ENCODE results near the gene NCOA1. TPM values are rescaled to one million over a fixed set of nuclear protein-coding genes. Genes with fewer than 3 reads are reported as not detected.

The NCOA1 gene
- total RNA-seq, 1 donor from 2014 or later, result 75.1 TPM

DNA sequence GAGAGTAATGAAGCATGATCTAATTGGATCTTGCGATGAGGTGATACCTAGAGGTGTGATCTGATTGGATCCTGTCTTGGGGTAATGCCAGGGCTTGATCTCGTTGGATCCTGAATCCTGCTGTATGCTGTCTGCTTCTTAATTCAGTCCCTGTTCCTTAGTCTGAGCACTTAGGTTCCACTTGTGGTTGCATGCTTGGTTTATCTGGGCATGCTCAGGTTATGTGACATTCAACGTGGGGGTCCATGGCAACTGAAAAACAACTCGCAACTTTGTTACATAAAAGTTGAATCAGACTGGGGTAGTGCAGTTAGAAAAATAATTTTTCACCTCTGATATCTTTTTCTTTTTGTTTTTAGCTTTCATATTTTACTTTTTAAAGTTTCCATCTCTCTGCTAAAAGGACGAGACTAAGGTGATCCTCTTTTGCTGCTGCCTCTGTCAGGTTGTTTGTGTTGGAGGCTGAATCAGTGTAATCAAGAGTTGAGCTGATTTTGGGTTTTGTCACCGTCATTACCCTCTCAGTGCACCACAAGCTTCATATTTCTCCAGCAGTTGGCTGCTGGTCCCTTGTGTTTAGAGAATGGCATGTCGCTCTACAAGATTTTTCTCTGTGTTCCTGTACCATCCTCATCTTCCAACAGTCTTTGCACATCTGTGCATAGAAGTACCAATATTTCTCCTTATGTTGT is 67.9 kb downstream of the NCOA1 start:
- DNase-seq, result no peak
- H3K27me3 Mint-ChIP-seq (ENCODE audit: unreplicated experiment), result no peaks in the 10 kb centered on the region
- H3K9me3 Mint-ChIP-seq (ENCODE audit: unreplicated experiment), result no peaks in the 10 kb centered on the region
- H3K4me1 Mint-ChIP-seq (ENCODE audit: low read depth, unreplicated experiment), result peaks cover 11% of the 10 kb centered on the region
- TF ChIP-seq, protein P1, sequence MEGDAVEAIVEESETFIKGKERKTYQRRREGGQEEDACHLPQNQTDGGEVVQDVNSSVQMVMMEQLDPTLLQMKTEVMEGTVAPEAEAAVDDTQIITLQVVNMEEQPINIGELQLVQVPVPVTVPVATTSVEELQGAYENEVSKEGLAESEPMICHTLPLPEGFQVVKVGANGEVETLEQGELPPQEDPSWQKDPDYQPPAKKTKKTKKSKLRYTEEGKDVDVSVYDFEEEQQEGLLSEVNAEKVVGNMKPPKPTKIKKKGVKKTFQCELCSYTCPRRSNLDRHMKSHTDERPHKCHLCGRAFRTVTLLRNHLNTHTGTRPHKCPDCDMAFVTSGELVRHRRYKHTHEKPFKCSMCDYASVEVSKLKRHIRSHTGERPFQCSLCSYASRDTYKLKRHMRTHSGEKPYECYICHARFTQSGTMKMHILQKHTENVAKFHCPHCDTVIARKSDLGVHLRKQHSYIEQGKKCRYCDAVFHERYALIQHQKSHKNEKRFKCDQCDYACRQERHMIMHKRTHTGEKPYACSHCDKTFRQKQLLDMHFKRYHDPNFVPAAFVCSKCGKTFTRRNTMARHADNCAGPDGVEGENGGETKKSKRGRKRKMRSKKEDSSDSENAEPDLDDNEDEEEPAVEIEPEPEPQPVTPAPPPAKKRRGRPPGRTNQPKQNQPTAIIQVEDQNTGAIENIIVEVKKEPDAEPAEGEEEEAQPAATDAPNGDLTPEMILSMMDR (IDR thresholded peaks at IDR 0.05; ENCODE audit: partially characterized antibody, unreplicated experiment), result no peak
- H3K27ac Mint-ChIP-seq (ENCODE audit: unreplicated experiment), result peak overlapping the region; percentile 10
- H3K36me3 Mint-ChIP-seq (ENCODE audit: unreplicated experiment), result peaks cover 4% of the 10 kb centered on the region
- H3K4me3 Mint-ChIP-seq (ENCODE audit: unreplicated experiment), result no peak overlapping the region

GRCh38 chr2:24559473-24560113 is 68.5 kb downstream of the NCOA1 start:
- Mint-ChIP-seq H3K9me3 (ENCODE audit: unreplicated experiment) (no peaks in the 10 kb centered on the region), H3K4me1 (ENCODE audit: low read depth, unreplicated experiment) (peaks cover 11% of the 10 kb centered on the region), H3K4me3 (ENCODE audit: unreplicated experiment) (peak overlapping the region; percentile 35), H3K27me3 (ENCODE audit: unreplicated experiment) (no peaks in the 10 kb centered on the region), H3K27ac (ENCODE audit: unreplicated experiment) (peak overlapping the region; percentile 40), H3K36me3 (ENCODE audit: unreplicated experiment) (peaks cover 4% of the 10 kb centered on the region)
- TF ChIP-seq, protein P1 (IDR thresholded peaks at IDR 0.05; ENCODE audit: partially characterized antibody, unreplicated experiment), result no peak
- no peak for DNase-seq

DNA sequence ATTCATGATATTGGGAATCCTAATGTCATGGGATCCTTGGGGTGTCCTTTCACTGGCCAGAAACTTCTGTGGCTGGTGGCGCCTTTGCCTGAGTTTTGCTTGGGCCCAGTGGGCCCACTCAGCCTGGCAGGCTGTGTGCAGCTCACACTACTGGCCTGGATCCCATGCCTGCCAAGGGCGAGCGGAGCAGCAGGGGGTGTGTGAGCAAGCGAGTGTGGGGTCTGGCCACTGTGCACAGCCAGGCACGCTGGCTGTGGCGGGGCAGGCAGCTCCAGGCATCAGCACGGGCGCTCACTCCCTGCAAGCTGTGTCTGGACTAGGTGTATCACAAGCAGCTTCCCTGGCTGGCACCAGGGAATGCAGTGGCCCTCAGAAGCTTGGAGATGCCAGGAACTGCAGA is 74.5 kb downstream of the NCOA1 start:
- no peak overlapping the region for H3K27ac Mint-ChIP-seq (ENCODE audit: unreplicated experiment)
- no peaks in the 10 kb centered on the region for H3K27me3 Mint-ChIP-seq (ENCODE audit: unreplicated experiment)
- H3K9me3 Mint-ChIP-seq (ENCODE audit: unreplicated experiment), result no peaks in the 10 kb centered on the region
- H3K36me3 Mint-ChIP-seq (ENCODE audit: unreplicated experiment), result peaks cover 9% of the 10 kb centered on the region
- TF ChIP-seq, protein P1 (IDR thresholded peaks at IDR 0.05; ENCODE audit: partially characterized antibody, unreplicated experiment), result no peak
- no peak for DNase-seq
- no peak overlapping the region for H3K4me3 Mint-ChIP-seq (ENCODE audit: unreplicated experiment)
- no peaks in the 10 kb centered on the region for H3K4me1 Mint-ChIP-seq (ENCODE audit: low read depth, unreplicated experiment)

DNA sequence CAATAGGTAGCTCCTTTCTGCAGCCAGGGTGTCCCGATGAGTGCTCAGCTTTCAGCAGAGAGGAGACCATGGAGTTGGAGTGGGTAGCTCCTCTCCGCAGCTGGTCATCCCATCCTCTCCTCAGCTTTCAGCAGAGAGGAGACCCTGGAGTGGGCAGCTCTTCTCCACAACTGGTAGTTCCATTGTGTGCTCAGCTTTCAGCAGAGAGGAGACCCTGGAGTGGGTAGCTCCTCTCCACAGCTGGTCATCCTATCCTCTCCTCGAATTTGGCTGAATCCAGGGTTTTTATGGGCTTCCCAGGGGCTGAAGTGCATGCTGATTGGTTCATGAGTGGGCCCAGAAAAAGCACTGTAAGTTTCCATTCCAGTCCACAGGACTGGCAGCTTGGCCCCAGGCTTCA is 75.2 kb downstream of the NCOA1 start:
- Mint-ChIP-seq H3K27ac (ENCODE audit: unreplicated experiment) (no peak overlapping the region), H3K4me3 (ENCODE audit: unreplicated experiment) (no peak overlapping the region), H3K4me1 (ENCODE audit: low read depth, unreplicated experiment) (no peaks in the 10 kb centered on the region), H3K9me3 (ENCODE audit: unreplicated experiment) (no peaks in the 10 kb centered on the region), H3K27me3 (ENCODE audit: unreplicated experiment) (peaks cover 1% of the 10 kb centered on the region), H3K36me3 (ENCODE audit: unreplicated experiment) (peaks cover 9% of the 10 kb centered on the region)
- no peak for DNase-seq
- TF ChIP-seq, protein P1 (IDR thresholded peaks at IDR 0.05; ENCODE audit: partially characterized antibody, unreplicated experiment), result no peak

DNA sequence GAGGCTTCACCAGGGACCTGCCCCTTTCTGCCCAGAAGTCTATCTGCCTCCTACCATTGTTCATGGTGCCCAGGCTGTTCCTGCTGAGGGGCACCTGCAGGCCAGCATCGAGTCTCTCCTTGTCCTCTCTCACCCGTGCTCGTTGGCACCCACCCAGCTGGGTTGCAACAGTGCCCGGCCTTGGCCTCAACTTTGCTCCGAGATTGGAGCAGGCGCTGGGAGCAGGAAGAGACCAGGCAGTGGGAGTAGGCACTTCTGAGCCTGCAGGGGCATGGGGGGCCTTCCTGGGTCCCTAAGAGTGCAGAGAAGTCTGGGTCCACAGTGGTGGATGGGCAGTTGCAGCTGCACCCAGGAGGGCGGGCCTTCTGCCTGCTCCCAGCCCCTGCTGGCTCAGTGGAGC is 75.6 kb downstream of the NCOA1 start:
- Mint-ChIP-seq H3K27ac (ENCODE audit: unreplicated experiment) (no peak overlapping the region), H3K4me3 (ENCODE audit: unreplicated experiment) (no peak overlapping the region), H3K9me3 (ENCODE audit: unreplicated experiment) (no peaks in the 10 kb centered on the region), H3K36me3 (ENCODE audit: unreplicated experiment) (peaks cover 9% of the 10 kb centered on the region), H3K4me1 (ENCODE audit: low read depth, unreplicated experiment) (no peaks in the 10 kb centered on the region), H3K27me3 (ENCODE audit: unreplicated experiment) (peaks cover 1% of the 10 kb centered on the region)
- DNase-seq, result no peak
- TF ChIP-seq, protein P1 (IDR thresholded peaks at IDR 0.05; ENCODE audit: partially characterized antibody, unreplicated experiment), result no peak
